Neural cell (in vitro differentiated cells): ENCODE measurements around the gene DNAH3.

Experiments
- EZH2 ChIP-seq: fragments of 200-600, 300-800 bp; shearing (Covaris generic), sonication (generic); IDR thresholded peaks from 2 replicates; pipeline ENCODE4 v1.6.1; 2014; ENCODE audit warnings: antibody characterized with exemption, low read length, borderline replicate concordance, mild to moderate bottlenecking; ENCODE audit not compliant: insufficient read depth, poor library complexity, severe bottlenecking
- POLR2AphosphoS5 ChIP-seq: IDR thresholded peaks from 2 replicates; pipeline ENCODE4 v1.6.1; 2012
- TAF1 ChIP-seq: IDR thresholded peaks from 2 replicates; pipeline ENCODE4 v1.6.1; 2012; ENCODE audit warnings: low read depth
- TF ChIP-seq, protein P1 (sequence below): fragments of 450-650 bp; IDR thresholded peaks from 2 replicates; pipeline ENCODE4 v1.5.1; 2014; ENCODE audit warnings: antibody characterized with exemption, mild to moderate bottlenecking, moderate library complexity; ENCODE audit not compliant: poor library complexity, severe bottlenecking
- TF ChIP-seq, protein P2 (sequence below): IDR thresholded peaks from 2 replicates; pipeline ENCODE4 v1.6.1; 2012; ENCODE audit warnings: borderline replicate concordance

DNA sequence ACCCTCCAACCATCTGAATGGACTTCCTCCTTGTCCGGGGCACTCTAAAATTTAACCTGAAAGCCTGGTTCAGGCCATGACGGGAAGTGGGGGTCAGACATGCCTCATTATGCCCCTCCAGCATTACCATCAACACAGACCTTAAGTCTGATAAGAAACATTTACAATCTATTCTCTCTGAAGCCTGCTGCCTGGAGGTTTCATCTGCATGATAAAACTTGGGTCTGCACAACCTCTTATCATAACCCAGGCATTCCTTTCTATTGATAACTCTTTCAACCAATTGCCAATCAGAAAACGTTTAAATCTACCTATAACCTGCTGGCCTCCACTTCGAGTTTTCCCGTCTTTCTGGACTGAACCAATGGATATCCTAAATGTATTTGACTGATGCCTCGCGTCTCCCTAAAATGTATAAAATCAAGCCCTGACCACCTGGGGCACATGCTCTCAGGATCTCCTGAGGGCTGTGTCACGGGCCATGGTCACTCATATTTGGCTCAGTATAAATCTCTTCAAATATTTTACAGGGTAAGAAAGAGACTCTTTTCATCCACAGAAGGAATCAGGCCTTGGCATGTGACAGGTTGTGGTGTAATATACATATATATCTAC, 204.5 kb downstream of the DNAH3 start:
- TF ChIP-seq, protein P1, sequence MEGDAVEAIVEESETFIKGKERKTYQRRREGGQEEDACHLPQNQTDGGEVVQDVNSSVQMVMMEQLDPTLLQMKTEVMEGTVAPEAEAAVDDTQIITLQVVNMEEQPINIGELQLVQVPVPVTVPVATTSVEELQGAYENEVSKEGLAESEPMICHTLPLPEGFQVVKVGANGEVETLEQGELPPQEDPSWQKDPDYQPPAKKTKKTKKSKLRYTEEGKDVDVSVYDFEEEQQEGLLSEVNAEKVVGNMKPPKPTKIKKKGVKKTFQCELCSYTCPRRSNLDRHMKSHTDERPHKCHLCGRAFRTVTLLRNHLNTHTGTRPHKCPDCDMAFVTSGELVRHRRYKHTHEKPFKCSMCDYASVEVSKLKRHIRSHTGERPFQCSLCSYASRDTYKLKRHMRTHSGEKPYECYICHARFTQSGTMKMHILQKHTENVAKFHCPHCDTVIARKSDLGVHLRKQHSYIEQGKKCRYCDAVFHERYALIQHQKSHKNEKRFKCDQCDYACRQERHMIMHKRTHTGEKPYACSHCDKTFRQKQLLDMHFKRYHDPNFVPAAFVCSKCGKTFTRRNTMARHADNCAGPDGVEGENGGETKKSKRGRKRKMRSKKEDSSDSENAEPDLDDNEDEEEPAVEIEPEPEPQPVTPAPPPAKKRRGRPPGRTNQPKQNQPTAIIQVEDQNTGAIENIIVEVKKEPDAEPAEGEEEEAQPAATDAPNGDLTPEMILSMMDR, result no peak
- TF ChIP-seq, protein P2, sequence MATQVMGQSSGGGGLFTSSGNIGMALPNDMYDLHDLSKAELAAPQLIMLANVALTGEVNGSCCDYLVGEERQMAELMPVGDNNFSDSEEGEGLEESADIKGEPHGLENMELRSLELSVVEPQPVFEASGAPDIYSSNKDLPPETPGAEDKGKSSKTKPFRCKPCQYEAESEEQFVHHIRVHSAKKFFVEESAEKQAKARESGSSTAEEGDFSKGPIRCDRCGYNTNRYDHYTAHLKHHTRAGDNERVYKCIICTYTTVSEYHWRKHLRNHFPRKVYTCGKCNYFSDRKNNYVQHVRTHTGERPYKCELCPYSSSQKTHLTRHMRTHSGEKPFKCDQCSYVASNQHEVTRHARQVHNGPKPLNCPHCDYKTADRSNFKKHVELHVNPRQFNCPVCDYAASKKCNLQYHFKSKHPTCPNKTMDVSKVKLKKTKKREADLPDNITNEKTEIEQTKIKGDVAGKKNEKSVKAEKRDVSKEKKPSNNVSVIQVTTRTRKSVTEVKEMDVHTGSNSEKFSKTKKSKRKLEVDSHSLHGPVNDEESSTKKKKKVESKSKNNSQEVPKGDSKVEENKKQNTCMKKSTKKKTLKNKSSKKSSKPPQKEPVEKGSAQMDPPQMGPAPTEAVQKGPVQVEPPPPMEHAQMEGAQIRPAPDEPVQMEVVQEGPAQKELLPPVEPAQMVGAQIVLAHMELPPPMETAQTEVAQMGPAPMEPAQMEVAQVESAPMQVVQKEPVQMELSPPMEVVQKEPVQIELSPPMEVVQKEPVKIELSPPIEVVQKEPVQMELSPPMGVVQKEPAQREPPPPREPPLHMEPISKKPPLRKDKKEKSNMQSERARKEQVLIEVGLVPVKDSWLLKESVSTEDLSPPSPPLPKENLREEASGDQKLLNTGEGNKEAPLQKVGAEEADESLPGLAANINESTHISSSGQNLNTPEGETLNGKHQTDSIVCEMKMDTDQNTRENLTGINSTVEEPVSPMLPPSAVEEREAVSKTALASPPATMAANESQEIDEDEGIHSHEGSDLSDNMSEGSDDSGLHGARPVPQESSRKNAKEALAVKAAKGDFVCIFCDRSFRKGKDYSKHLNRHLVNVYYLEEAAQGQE, result no peak
- no peak for TF ChIP-seq POLR2AphosphoS5
- TF ChIP-seq TAF1, result no peak
- TF ChIP-seq EZH2, result no peak
